ENCODE measurements around the gene ZNF45.

GRCh38 chr19:43906774-43907173, 28.3 kb downstream of the ZNF45 start:
- no peak for TF ChIP-seq CTCF (IDR thresholded peaks at IDR 0.05)
- TF ChIP-seq ZNF423 (CRISPR knock-in tag; IDR thresholded peaks at IDR 0.05) = no peak
- no peak for TF ChIP-seq ATF3 (CRISPR knock-in tag; conservative IDR thresholded peaks at IDR 0.05)
- no peak for TF ChIP-seq ATF2 (CRISPR knock-in tag; IDR thresholded peaks at IDR 0.05; ENCODE audit: borderline replicate concordance, low read depth)

Measured in WTC11 (cell line).